GM12875 (cell line): ENCODE measurements around the gene SENP6.
A peak's percentile ranks its signal among the peaks of the same experiment; 100 is the strongest.

Source experiments
- H3K4me3 ChIP-seq: one replicate; pipeline ENCODE4 v1.5.1; 2011; ENCODE audit warnings: low read depth, low read length, control low read depth
- CTCF ChIP-seq: IDR thresholded peaks from 2 replicates; pipeline ENCODE4 v1.5.1; 2011; ENCODE audit warnings: low read depth, mild to moderate bottlenecking, control low read depth, inconsistent platforms, low read length, moderate library complexity, borderline replicate concordance; ENCODE audit not compliant: insufficient read depth

The SENP6 gene

GRCh38 chr6:75748743-75749538 is 147.3 kb downstream of the SENP6 start, which contains the start of gene MYO6:
Gene MYO6, plus strand, starts transcription at chr6:75749239. Its CDS starts 68,309 bp downstream, at chr6:75817548.
- no peak for TF ChIP-seq CTCF
- peak within 1 kb of the TSS; percentile 53 for H3K4me3 ChIP-seq

- H3K4me3 ChIP-seq = no peak overlapping the region
- TF ChIP-seq CTCF = no peak
These were observed 149.8 kb downstream of the SENP6 start for GRCh38 chr6:75751443-75751842.

GRCh38 chr6:75752365-75752764 is 150.7 kb downstream of the SENP6 start:
- no peak for TF ChIP-seq CTCF
- H3K4me3 ChIP-seq = no peak overlapping the region

GRCh38 chr6:75755704-75756103 is 154.0 kb downstream of the SENP6 start:
- TF ChIP-seq CTCF = no peak
- H3K4me3 ChIP-seq = no peak overlapping the region

GRCh38 chr6:75757295-75757694 is 155.6 kb downstream of the SENP6 start:
- H3K4me3 ChIP-seq = no peak overlapping the region
- TF ChIP-seq CTCF = no peak

- H3K4me3 ChIP-seq = no peak overlapping the region
- TF ChIP-seq CTCF = no peak
These were observed 156.4 kb downstream of the SENP6 start for GRCh38 chr6:75758061-75758460.

- no peak for TF ChIP-seq CTCF
- no peak overlapping the region for H3K4me3 ChIP-seq
These were observed 157.5 kb downstream of the SENP6 start for GRCh38 chr6:75759207-75759606.
